Islet of Langerhans (tissue), 1 donor: ENCODE results near the gene SIK1.
"Not testable (repeated sequence)": the region's sequence is repeated elsewhere in the genome, so short reads cannot be mapped to it uniquely, and the experiment has no call there.

Experiments
- FAIRE-seq: peaks from one replicate; lab custom pipeline; 2011; peaks lifted over from hg19 to GRCh38; lab: Jason Lieb, UNC

Gene SIK1

DNA sequence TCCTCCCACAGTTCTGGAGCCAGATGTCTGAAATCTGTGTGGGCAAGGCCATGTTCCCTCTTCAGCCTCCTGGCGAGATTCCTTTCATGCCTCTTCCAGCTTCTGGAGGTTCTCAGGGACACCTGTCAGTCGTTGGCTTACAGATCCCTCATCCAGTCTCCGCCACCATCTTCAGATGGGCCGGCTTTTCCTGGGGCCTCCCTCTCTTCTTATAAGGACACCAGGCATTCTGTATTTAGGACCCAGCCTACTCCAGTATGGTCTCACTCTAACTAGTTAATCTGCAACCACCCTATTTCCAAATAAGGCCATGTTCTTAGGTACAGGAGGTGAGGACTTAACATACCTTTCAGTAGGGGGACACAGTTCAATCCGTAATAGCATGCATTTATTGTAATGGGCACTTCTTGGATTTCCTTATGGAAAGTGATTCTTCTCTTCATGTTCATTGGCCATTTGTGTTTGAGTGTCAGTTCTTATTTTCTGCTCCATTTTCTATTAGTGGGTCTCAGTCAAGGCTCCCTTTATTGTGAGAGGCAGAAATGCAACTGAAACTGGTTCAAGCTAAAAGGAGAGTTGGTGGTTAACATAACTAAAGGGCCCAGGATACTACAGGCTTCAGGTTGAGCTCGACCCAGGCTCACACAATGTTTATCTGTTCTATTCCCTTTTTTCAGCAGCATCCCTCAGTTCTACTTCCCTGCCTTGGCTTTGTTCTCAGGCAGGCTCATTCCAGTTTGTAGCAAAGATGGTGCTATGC, 12.6 kb upstream of the SIK1 start:
- FAIRE-seq: not testable (repeated sequence)

DNA sequence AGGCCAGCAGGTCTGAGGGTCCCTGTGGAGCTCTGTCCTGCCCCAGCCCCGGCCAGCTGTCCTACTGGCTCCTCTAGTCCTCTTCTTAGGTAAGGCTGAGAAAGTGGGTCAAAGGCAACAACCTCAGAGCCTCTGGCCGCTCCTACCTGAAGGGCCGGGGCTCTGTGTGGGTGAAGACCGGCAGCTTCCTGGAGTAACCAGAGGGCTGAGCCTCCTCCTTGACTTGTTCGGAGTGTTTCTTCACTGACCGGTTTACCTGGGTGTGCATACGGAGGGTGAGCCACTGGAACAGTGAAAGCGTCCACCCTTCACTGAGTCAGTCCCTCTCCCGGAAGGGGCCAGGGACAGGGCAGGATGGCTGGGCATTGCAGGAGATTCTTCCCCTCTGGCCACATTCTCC, 9.3 kb upstream of the SIK1 start:
- not testable (repeated sequence) for FAIRE-seq

DNA sequence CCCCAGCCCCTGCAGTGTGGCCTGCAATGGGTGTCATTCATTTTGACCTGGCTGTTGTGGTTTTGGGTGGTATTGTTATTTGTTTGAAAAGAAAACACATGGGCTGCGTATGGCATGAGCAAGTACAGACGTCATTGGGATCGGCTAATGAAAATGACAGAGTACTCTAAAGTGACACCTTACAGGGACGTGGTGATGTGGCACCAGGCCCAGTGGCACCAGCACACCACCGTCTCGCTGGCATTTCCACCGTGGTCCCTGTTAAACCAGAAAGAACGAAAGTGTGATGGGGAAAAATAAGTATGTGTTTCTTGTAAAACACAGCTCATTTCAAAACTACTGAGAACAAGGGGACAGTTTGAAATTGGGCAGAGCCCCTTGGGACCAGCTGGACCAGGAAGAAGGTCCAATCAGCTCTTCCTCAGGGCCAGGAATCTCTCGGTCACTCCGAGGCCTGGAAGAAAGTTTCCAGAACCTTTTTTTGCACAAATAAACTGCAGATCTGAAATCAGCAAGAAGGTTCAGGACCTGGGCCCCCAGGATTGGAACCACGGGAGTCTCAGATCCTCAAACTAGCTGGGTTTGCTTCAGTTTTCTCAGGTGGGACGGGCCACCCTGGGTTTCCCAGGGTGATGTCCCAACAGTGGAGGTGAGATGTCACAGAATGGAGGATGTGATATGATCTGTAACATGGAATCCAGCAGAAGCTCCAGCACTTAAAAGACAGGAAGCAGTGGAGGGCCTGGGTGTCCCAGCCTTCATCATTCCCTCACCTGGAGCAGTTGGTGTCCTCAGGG, 6.6 kb upstream of the SIK1 start:
- FAIRE-seq: not testable (repeated sequence)

DNA sequence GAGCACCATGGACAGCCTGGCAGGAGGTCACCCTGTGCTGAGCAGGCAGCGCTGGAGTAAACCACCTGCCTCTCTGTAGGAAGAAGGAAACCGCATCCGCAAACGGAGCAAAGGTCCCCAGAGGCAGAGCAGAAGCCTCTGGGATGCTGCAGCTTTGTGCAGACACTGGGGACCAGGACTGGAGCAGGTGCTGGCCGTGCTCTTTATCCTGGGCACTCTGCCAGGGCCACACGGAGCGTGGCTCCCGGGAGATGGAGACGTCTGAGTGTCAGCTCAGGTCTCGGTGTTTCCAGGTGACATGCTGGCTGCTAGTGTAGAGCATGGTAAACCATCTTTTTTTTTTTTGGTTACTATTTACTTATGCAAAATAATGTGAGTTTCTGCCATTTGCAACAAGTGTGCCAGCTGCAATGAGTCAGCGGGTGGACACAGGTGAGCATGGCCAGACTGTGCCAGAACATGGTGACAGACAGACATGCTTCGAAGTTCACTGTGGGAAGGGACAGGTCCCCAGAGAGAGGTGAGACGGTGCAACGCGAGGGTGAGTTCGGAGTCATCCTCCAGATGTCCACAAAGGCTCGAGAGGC, 4.0 kb upstream of the SIK1 start:
- FAIRE-seq: peak; percentile 94

DNA sequence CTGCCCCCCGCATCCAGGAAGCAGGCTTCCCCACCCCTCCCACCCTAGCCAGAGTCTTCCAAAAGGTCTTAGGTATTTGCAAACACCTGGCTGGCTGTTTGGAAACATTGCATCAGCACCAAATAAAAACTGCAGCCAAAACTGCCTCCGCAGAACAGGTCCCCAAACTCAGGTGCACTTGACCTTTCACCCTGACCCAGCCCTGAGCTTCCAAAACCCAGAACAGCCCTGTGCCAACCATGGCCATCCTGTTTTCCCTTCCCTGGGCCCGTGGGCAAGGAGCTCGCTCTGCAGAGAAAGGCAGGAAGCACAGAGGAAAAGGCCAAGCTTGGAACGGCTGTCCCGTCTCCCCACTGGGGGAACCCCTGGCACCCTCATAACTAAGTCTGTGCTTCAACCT, 2.0 kb upstream of the SIK1 start:
- FAIRE-seq: not testable (repeated sequence)

DNA sequence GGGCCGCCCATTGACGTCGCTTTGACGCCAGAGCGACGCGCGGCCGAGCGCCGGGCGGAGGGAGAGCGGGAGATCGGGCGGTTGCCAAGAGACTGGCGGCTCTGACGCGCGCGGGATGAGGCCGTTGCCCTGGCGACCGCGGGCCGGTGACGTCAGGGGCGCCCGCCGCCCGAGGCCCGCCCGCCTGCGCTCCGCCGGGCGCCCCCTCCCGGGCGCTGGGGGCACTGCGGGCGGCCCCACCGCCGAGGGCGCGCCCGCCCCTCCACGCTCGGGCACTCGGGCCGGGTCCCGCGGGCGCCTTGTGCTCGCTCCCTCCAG, 270 bp upstream of the SIK1 start:
- FAIRE-seq: not testable (repeated sequence)

DNA sequence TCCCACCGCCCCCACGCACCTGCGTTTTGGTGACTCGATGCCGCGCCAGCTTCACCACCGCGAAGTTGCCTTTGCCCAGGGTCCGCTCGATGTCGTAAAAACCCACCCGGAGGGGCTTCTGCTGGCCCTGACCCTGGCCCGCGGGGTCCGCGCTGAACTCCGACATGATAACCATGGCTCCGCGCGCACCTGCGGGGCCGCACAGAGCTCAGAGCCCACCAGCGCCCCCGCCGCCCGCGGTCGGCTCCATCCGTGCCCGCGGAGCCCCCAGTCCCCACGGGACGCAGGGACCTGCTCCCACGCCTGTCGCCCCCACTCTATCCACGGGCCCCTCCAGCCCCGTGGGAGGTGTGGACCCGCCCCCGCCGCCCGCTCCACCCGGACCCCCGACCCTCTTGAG, 927 bp downstream of the SIK1 start:
- FAIRE-seq: not testable (repeated sequence)

DNA sequence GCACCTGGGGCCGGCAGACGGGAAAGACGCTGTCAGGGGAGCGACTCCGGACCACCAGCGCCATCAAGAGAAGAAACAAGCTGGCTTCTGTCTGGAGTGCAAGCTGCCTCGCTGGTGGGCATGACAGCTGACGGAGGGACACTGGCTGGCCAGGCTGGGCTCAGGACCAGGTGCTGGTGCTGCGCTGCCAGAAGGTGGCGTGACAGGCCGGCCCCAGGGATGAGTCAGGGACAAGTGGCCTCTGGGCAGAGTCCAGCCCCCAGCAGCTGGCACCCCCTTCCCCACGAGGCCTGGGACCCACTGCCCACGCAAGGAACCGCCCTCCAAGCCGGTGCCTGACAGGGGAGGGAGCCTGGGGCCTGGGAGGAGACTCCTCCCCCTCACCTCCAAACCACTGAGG, 7.5 kb downstream of the SIK1 start:
- FAIRE-seq: not testable (repeated sequence)

DNA sequence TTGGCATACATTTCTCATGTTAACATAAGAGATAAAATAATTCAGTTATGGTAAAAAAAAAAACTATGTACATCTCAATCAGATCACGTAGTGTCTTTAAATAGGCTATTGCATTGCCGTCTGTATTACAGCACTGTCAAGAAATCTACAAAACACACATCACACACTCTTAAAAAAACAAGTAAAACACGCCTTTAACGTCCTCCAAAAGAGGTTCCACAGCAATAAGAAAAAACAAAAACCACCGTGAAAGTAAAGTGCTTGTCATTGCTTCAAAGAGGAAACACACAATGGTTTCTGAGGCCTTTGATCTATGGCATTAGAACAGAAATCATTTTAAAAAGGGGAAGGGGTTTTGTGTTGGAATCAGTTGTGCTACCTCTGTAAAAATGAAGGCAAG, 12.4 kb downstream of the SIK1 start:
- not testable (repeated sequence) for FAIRE-seq

DNA sequence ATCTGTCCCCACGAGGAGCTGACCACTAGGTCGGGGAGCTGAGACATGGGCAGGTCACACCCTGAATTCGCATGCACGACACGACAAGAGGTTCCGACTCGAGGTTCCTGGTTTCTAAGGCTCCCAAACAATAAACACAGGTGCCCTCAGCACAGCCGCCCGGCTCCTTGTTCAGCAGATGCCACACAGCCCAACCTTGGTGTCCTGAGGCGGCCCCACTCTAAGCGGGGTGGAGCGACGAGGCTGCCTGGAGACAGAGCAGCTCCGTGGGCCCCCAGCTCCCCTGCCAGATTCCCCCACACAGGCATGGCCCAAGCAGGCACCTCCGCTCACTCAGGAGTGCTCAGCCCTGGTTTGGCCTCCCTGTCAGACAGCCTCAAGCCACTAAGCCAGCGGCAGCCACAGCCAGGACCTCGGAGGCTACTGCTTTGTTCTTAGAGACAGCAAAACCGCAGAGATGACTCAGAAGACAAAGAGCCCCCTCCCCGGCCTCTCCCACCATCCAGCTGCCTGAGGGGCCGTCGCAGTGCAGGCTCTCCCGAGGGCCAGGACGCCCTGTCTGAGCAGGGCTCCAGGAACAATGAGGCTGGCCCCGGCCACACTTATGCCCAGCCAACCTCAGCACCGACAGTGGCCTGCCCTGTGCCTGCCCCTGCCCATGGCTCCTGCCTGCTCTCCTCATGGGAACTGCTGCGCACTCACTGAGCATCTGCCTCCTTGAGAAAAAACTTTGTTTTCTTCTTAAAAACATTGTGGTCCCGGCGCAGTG, 14.7 kb downstream of the SIK1 start:
- not testable (repeated sequence) for FAIRE-seq

DNA sequence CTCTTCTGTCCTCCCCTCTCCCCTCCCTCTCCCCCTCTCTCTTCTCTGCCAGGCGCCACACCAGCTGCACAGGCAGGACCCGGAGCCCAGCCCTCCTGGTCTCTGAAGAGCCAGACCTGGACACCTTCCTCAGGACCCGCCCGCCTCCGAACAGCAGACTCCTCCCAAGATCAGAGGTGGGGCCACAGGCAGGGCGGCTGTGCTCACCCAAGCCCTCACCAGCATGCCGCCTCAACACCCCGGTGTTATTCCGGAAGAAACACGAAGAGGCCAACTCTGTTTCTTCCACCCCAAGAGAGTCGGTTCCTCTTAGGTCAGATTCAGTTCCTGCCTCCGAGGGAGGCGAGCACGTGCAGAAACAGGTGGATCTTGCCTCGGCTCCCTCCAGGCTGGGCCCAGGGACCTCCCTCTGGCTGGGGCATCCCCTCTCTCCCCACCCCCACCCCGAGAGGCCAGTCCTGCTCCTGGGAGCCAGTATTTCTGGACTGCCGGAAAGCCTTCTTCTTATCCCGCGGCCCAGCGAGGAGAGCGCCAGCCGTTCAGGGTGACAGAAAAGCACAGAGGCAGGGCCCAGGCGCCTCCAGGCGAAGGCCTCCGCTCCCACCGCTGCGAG, 16.4 kb downstream of the SIK1 start:
- not testable (repeated sequence) for FAIRE-seq

DNA sequence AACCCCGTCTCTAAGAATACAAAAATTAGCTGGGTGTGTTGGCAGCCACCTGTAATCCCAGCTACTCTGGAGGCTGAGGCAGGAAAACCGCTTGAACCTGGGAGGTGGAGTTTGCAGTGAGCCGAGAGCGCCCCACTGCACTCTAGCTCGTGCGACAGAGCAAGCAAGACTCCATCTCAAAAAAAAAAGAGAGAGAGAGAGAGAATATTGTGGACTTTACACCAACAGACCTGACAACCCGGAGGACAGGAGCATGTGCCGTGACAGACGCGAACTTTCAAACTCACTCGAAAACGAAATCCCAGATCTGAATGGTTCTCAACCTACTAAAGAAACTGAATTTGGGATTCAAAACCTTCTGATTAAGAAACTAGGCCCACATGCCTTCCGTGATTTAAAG, 19.8 kb downstream of the SIK1 start:
- not testable (repeated sequence) for FAIRE-seq

DNA sequence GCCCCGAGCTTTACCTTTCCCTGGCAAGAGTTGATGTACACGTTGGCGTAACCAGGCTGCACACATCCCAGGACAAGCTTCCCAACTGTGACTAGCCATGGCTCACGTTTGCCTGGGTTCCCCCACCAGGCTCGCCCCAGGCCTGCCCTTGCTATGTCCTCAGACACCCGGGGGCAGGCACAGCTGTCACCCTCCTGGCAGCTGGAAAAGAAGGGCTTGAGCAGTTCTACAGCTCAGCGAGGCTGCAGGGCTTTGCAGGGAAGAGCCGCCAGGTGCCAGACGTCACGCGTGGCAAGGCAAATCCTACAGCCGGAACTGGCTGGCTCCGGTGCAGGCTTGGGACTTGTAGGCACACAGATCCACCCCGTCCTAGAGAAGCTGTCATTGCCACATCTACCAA, 22.5 kb downstream of the SIK1 start:
- not testable (repeated sequence) for FAIRE-seq

DNA sequence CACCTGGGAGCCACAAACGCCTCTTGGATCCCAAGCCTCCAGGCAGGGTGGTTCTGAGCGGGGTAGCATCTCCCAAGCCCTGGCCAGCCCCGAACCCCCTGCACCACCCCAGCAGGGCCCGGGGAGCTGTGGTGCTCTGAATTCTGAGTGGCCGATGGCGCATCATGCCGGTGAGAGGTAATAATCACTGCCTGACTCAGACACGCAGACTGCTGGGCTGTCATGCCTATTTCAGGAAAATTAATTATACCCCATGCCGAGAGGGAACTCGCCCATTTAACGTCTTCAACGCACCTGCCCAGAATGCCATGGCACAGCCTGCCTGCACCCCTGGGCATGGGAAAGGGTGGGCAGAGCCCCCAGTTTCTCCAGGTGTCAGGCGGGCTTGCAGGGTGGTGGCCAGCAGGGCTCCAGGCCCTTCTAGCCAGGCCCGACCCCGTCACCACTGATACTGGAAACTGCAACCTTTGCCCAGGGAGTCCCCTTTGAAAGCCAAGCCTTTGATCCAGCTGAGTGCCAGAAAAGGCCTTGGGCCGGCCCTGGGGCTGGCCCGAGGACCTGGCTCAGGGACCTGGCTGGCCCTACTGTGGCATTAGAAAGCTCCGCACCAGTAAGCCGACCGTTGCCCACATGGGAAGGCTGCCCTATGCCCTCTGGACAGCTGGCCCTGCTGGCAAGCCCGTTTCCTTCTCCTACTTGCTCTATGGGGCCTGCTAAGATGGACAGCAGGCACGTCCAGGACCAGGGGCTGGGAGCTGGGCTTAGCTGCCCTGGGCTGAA, 23.1 kb downstream of the SIK1 start:
- not testable (repeated sequence) for FAIRE-seq

DNA sequence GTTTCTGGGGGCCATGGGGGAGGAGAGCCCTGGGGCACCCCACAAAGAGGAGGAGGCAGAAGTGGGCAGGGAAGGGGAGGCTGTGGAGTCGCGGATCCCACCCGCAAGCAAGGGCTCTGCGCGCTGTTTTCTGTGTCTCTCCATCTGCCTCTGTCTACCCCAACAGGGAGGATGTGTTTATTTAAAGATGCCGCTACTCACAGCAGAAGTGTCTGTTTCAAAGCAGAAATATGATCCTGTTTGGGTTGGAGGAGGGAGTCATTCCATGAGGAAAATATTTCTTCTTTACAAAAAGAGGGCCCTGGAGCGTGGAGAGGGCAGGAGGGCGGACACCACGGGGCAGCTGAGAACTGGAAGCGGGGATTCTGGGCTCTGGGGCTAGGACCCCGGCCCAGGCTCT, 25.8 kb downstream of the SIK1 start:
- not testable (repeated sequence) for FAIRE-seq

DNA sequence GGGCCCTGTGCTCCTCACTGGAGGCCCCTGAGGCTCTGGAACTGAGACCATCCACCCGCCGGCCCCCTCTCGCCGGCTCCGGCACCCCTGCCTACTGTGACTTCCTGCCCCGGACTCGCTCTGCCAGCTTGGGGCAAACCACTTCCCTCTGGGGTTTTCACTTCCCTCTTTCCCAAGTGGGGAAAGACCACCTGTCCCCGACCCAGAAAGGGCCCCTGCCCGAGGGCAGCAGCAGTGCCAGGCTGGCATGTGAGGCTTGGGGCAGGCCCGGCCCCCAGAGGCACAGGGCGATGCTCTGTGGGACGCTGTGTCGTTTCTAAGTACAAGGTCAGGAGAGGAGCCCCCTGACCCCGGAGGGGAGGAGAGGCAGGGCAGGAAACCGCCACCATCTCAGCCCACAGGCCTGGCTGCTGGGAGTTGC, 27.3 kb downstream of the SIK1 start:
- FAIRE-seq: not testable (repeated sequence)

DNA sequence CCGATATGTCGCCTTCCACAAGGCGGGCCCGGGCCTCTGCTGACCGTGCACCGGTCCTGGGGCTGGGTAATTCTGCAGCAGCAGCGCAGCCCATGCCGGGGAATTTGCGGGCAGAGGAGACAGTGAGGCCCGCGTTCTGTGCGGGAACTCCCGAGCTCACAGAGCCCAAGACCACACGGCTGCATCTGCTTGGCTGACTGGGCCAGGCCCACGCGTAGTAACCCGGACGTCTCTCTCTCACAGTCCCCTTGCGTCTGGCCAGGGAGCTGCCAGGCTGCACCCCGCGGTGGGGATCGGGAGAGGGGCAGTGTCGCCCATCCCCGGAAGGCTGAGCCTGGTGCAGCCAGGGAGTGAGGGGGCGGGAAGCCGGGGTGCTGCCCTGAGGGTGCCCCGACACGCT, 27.8 kb downstream of the SIK1 start:
- not testable (repeated sequence) for FAIRE-seq

DNA sequence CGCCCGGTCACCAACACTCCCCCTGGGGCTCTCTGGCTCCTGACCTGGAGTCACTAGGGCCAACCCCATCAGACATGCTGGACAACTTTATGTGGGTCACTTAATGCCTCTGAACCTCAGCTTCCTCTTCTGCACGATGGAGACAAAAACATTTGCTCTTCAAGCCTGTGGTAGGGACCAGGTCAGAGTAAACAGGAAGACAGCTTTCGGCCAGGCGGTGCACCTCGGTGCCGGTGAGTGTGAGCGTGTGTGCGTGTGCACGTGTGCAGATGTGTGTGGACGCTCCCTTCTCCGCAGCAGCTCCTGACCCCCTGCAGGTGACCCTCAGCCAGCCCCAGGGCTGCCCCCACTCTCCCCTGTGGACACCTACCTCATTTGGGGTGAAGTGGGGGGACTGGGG, 28.4 kb downstream of the SIK1 start:
- not testable (repeated sequence) for FAIRE-seq

DNA sequence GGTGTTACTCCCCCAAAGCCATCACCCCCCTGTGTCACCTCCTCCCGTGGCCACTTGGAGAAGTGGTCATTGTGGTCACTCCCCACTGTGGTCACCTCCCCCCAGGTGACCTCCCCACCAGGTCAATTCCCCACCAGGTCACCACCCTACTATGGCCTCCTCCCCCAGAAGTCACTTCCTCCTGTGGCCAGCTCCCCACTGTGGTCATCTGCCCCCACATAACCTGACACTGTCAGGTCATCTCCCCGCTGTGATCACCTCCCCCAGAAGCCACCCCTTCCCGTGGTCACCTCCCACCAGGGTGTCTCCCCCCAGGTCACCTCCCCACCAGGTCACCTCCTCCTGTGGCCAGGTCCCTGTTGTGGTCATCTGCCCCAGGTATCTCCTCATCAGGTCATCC, 28.9 kb downstream of the SIK1 start:
- FAIRE-seq: not testable (repeated sequence)

DNA sequence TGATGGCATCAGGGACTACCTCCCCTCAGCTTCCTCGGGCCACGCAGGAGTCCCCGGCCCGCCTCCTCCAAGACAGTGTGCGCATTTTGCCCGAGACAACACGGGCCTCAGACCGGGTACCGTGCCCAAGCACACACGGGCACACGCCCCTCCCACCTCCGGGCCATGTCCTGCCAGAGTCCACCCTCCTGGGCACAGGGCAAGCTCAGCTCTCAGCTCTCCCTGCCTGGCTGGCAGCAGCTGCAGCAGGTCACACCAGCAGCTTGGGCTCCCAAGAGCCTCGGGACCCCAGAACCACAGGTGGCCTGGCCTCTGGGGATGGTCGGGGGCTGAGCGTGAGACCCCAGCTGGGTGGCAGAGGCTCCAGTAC, 29.5 kb downstream of the SIK1 start:
- FAIRE-seq: not testable (repeated sequence)

DNA sequence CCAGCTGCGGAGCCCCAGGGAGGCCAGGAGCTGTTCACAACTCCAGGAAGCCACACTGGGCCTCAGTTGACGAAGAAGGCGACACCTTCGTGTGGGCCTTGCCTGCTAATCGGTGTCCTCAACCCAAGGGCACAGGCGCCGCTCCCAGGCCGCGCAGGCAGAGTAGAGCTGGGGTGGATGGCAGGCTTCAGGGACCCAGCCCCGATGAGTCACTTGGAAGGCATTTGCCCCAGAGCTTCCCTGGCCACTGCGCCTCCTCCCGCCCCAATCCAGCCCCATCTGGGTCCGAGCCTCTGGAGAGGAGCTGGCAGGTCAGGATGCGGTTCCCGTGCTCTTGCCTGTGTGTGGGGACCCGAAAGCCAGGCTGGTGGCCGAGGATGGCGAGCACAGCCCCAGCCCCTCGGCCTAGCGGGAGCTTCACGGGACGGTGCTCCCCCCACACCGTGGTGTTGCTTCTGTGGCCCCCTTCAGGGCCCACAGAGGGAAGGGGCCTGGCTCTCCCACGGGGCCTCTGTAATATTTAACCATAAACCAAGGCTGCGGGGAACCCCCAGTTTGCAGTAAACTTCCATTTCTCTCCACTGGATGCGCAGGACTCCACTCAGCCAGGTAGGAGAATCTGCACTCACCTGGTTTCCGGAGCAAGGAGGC, 30.0 kb downstream of the SIK1 start:
- FAIRE-seq: not testable (repeated sequence)
